DMS153 (cell line): ENCODE data around the gene CFAP300.

Experiments
- DNase-seq: peaks from one replicate; lab custom pipeline; 2025; lab: John Stamatoyannopoulos, UW

CFAP300 gene

DNA sequence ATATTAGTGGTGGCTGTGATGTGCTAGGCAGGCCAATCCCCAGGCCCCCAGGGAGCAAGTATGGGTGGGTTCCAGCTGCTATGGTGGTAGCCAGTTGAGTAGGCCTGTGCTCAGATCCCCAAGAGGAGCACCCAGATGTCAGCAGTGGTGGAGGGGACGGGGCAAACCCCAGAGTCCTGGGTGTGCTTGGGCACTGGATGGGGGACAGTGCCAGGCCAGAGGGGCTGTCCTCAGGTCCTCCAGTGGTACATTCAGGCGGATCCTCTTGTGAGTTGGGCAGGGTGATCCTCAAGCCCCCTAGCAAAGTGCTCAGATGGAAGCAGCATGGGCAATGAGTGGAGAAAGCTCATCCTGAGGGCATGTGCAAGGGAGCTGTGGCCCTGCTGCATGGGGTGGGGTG is 26.0 kb downstream of the CFAP300 start:
- DNase-seq, result no peak

DNA sequence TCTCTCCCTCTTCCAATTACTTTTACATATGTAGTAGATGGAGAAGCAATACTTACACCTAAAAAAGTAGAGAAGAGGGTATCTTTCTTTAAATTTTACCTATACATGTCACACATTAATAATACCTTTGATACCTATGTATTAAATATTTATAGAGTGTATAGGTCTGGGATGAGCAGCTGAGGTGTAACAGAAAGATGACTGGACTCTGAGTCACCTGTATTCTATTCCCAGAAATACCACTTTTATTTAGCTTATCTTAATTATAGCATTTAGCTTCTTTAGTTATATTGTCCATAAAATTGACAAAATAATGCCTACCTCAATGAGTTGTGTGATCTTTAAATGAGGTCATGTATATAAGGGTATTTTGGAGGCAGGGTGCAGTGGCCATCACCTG is 32.4 kb downstream of the CFAP300 start:
- DNase-seq, result no peak

DNA sequence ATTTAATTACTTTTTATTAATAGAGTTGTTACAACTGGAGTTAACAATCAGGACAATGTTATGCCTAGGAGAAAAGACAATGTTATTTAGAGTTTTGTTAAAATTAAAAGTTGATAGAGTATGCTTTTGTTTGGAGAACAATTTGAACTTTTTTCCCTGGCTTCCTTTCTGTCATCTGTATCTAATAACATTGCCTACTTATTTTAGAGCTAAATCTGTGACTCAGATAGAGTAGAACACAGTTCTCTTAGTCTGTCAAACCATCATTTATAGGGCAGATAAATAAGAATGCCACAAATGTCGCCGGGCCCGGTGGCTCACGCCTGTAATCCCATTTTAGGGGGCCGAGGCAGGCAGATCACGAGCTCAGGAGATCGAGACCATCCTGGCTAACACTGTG is 34.1 kb downstream of the CFAP300 start:
- no peak for DNase-seq

DNA sequence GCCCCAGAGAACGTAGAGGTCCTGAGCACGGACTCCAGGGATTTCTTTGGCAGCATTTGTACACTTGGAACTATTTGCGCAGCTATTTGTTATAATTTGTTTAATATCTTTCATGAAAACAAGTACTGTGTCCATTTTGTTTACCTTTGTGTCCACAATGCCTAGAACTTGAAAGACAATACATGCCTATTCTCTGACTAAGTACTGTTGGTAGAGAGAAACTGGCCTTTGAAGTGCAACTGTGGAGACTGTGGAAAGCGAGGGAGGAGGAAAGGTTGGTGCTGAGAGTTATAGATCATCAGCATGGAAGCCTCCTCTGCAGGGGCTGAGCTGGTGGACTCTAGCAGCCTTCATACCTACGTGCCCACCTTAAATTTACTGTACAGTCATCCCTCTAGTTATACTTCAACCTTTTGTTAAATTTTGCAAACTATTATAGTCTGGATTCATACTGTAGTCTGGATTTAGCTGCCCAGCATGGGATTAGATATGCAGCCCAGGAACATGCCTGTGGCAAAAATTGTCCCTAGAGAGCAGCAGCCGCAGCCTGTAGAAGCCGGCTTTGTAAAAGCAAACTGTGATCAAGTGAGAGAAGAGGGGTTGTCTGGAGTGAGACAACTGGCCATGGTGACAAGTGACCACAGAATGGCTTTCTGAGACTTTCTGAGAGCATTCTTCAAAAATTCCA is 38.8 kb downstream of the CFAP300 start:
- no peak for DNase-seq

DNA sequence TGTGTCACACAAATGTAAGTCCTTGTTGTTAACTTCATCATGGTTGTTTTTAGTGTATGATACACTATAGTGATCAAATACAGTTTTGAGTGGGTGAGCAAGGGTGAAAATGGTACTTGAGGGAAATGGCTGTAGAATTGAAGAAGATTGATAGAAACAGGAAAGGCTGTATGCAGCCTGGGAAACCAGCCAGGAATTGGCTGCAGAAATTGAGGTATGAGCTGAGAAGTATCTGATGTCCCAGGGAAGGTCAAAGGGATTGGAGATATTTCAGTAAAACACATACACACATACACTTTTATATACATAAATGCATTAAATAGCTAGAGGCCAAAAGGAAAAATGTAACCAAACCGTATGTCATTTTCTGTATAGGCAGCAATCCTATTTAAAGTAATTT is 49.9 kb downstream of the CFAP300 start:
- DNase-seq, result no peak

DNA sequence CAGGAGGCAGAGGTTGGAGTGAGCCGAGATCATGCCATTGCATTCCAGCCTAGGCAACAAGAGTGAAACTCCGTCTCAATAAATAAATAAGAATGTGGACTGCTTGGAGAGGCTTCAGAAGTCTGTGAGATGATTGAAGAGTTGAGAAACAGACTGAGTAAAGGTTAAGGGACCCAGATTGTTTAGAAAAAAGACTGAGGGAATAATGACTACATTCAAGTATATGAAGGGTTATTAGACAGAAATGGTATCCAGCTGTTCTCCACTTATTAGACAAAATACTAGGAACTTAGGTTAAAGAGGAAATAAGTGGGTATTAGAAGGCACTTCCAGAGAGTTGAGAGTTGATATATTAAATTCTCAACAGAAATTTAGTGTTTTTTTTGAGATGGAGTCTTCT is 52.5 kb downstream of the CFAP300 start:
- DNase-seq, result no peak

DNA sequence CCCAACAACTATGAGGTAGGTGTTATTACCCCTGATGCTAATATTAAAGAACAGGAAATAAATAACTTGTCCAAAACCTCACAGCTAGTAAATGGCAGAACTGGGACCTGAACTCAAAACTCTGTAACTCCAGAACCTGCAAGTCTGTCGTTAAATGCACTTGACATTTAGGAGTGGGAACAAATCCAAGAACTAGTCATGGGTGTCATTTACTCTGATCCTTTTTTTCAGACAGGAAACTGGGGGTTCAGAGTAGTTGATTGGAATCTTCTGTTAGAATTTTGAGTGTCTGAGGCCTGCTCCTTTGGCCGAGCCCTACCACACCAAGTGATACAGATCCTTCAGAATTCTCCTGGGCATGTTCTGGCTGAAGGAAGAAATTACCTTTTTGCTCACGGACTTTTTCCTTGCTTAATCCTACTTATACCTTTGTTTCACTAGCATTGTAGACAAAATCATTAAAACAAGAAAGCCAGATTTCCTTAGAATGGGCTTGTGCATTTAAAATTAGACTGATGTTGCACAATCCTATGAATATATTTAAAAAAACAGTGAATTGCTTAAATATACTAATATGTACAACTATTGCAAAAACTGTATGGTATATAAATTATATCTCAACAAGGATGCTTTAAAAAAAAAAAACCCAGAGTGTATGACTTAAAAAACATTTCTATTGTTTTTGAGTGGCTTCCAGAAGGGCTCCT is 61.6 kb downstream of the CFAP300 start:
- DNase-seq, result no peak

DNA sequence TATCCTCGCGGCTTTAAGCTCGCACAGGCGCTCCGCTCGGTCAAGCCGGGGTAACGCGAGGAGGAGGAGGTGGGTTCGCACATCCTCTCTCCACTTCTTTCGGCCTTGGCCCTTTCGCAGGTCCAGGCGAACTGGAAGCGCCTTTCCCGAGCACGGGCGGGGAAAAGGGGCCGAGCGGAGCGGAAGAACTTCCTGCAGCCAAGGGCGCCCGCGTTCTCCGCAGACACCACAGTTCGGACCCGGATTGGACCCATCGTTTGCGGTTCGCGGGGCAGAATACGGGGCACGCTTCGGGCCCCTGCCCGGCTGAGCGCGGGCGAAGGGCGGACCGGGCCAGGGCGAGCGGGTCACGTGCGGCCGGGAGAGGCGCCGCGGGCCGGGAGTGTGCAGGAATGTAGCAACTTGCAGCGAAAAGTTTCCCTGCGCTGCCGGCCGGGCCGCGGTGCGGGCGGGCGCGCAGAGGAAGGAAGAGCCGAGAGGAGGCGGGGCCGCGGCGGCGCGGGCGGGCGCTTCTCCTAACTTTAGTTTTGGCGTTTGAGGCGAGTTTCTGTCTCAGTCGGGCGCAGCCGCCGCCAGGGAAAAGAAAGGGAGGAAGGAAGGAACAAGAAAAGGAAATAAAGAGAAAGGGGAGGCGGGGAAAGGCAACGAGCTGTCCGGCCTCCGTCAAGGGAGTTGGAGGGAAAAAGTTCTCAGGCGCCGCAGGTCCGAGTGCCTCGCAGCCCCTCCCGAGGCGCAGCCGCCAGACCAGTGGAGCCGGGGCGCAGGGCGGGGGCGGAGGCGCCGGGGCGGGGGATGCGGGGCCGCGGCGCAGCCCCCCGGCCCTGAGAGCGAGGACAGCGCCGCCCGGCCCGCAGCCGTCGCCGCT is 62.9 kb downstream of the CFAP300 start, which contains the start of gene YAP1:
TSS of gene YAP1 (plus strand) at position 552 of the 865 bp plus-strand sequence. CDS start 402 bp downstream, outside the sequence.
- DNase-seq, result no peak

DNA sequence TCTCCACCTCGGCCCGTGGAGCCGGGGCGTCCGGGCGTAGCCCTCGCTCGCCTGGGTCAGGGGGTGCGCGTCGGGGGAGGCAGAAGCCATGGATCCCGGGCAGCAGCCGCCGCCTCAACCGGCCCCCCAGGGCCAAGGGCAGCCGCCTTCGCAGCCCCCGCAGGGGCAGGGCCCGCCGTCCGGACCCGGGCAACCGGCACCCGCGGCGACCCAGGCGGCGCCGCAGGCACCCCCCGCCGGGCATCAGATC is 63.4 kb downstream of the CFAP300 start:
- DNase-seq, result no peak

DNA sequence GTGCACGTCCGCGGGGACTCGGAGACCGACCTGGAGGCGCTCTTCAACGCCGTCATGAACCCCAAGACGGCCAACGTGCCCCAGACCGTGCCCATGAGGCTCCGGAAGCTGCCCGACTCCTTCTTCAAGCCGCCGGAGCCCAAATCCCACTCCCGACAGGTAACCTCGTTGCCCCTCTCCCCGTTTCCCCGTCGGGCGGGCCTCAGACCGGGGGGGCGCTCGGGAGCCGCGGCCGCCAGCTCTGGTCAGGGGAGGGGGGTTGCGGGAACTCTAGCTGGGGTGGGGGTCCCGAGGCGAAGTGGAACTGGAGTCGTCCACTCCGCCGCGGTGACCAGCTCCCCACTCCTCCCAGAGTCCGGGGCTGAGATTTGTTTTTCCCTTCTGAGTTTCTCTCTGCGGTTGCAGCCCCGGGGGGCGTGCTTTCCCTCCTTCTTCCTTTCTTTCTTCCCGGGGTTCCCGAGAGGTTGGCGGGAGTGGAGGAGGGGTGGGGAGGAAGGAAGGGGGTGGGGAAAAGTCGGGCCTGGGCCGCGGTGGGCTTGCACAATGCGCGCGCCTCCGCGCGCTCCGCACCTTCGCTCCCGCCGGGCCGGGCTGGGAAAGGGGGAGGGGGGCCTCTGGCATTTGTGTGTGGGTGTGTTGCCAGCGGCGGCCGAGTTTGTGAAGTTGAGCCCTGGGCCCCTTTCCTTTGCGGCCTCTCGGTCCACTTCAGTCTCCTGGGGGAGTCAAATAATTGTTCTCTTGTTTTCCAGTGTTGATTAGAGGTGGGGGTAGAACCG is 64.0 kb downstream of the CFAP300 start:
- no peak for DNase-seq

DNA sequence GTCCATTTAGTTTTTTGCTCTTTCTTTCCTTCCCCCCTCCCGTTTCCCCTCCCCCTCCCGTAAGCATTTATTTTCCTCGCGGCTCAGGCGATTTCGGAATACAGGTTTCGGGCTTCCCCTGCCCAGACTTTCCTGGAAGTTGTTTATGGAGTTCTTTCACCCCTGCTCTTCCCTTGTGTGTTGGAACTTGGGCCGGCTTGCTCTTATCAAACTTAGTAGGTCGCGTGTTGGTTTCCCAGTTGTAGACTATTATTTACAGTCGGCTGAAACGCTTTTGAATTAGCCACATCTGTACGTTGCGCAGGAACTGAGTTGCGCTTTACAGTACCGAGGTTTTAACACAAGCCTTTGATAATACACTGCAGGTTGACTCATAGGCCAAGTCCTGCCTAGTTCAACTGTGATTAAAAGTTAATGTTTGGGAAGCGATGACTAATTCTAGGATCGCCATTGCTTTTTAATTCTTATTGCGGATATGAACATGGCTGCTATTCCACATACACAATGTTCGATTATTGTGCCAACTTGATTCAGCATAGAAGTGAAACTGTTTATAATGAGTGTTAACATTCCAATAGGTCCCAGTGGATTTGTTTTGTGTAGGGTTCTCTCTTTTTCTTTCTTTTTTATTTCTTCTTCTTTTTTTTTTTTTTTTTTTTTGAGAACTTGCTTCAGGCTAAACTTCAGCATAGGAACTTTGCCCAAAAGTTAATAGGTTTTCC is 64.7 kb downstream of the CFAP300 start:
- no peak for DNase-seq

DNA sequence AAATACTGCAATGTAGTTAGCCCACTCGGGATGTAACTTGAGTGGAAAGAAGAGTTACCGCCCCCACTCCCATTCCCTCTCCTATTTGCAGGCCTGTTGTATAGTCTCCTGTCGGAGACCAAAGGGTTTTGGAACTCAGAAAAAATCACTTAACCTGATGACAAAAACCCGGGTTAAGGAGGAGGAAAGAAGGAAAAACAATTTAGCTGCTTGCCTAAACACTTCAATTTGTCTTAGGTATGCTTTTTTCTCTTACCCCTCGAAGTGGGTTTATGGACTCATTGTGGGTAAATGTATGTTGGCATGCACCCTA is 65.2 kb downstream of the CFAP300 start:
- DNase-seq, result no peak

DNA sequence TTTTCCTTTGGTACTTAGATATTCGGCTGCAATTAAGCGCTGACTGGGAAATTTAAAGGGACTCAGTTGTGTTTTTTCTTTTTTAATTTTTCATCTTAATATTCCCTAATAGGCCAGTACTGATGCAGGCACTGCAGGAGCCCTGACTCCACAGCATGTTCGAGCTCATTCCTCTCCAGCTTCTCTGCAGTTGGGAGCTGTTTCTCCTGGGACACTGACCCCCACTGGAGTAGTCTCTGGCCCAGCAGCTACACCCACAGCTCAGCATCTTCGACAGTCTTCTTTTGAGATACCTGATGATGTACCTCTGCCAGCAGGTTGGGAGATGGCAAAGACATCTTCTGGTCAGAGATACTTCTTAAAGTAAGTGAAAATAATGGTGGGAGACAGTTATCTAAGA is 66.8 kb downstream of the CFAP300 start:
- no peak for DNase-seq

DNA sequence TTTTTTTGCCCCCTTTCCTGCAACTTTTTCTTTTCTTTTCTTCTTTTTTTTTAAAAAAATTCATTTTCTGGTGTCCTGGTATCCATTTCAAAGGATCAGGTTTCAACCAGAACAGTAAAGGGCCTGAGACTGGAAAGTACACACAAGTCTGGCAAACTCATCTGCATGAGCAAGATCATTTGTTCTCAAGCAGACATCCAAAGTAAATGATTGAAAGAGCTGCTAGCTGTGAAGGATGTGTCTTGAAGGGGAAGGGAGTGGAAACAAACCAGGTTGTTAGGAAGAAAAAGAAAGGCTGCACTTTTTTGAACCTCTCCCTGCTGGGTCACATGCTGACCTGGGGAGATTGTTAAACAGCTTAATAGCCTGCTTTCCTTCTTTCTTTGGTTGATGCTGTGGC is 68.3 kb downstream of the CFAP300 start:
- no peak for DNase-seq

DNA sequence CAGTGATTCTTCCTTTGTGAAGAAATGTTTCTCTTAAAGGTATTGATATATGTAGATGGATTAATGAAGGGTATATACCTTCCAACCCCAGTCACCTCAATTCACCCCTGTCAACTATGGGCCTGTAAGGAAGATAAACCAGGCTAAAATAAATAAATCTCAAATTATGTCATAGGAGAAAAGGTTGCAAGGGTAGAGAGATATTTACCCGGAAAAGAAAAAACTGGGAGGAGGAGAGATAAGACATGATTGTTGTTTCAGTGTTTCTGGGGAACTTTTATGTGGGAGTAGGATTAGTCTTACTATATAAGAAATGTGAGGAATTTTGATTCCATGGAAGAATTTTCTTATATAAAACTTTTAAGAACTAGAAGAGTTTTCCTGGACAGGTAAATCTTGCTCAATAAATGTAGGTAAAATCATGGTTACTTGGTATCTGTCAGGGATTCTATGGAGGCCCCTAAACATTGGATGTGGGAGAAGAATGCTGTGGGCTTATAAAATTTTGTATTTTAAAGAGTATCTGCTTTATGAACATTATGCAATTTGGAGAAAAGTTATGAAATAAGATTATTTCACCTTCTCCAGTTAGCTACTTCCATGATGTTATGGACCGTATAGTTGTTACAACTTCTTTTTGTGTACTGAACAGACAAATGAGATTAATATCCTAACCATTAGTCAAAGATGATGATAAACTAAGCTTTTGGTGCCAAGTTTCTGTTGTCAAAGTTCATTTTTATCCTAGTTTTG is 69.4 kb downstream of the CFAP300 start:
- DNase-seq, result no peak

DNA sequence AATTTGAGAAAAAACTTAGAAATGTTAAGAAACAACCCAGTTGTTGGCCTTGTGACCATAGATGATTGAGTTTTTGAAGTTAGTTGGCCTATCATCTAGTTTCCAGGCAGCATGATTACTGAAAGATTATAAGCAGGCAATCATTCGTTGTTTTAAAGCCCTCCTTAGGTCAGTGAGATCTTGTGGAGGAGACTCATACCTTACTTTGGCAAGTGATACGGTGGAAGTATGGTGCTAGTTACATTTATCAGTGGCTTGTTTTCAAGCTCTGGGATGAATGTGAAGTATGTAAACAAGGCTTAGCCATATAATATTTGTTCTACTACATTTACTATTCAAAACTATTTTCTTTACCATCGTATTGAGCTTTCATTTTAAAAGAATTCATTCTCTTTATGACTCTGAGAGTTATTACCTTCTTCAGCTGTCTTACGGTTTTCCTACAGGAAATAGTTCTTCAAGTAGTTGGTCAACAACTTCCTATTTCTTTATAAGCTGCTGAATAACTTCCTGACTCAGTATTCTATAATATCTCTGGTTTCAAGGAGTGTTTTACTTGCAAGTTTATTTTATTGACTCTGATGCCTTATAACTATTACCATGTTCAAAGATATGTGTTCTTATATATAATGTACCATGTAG is 70.4 kb downstream of the CFAP300 start:
- DNase-seq, result no peak

DNA sequence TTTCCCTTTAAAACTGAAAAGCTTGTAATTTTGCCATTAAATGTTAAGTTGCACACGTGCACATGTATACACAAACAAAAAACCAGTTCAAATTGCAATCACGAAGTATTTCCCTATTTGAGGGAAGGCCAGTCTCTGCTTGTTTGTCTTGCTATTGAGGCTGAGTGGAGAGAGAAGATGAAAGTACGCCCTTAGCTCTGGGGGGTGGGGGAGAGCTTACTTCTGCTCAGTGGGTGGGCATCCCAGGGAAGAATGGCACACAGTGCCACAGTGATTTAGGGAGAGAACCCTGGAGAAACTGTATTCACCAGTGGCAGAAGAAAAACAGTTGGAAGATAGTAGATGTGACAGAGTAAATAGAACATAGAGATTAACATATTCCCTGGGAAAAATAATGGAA is 71.7 kb downstream of the CFAP300 start:
- no peak for DNase-seq

DNA sequence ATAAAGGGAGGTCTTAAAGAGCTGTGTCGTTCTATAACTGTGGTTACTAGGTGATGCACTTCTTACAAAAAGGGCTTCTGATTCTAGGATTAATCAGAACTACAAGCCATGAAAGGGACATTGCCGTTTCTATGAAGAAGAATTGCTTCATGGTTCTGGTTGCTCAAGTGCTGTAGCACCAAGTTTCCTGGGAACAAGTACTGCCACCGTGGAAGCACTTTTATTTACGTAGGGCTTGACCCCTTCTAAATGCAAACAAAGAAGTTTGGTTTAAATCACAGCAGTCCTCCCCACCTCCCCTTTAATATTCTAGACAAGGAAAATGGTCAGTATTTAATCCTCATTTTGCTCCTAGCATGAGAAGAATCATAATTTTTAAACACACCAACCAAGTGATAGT is 72.8 kb downstream of the CFAP300 start:
- no peak for DNase-seq

DNA sequence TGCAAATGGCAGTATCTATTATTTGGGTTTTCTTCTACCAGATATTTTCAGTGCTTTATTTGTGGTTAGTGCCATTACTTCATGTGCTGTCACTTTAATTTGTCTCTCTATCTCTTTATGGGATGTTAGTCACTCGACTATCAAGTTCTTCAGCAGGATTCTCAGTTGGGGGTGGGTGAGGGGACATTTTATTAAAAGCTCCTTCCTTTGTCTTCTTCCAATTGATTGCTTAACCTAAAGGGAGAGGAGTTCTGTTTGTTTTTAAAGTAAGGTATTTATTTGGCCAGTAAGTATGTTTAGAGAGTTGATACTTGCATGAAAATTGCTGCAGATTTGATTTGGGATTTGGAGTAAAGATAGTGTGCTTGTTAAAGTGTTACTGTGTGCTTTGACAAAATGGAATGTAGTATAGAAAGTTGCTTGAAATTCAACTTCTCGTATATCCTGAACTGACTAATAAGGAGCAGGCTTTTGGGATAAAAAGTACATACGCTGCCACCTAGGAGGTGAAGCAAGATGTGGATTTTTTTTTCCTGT is 73.3 kb downstream of the CFAP300 start:
- no peak for DNase-seq

DNA sequence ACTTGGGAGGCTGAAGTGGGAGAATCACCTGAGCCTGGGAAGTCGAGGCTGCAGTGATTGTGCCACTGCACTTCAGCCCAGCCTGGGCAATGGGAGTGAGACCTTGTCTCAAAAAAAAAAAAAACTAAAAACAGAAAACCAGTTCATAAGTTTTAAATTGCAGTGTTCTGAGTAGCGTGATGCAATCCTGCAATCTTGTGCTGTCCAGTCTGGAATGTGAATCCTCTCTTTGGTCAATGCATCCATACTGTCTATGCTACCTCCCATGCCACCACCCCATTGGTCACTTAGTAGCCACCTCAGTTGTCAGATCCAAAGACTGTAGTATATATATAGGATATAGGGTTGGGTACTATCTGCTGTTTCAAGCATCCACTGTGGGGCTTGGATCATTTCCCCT is 74.1 kb downstream of the CFAP300 start:
- DNase-seq, result no peak
